ENCODE data around the gene NHERF1.

NHERF1 gene

DNA sequence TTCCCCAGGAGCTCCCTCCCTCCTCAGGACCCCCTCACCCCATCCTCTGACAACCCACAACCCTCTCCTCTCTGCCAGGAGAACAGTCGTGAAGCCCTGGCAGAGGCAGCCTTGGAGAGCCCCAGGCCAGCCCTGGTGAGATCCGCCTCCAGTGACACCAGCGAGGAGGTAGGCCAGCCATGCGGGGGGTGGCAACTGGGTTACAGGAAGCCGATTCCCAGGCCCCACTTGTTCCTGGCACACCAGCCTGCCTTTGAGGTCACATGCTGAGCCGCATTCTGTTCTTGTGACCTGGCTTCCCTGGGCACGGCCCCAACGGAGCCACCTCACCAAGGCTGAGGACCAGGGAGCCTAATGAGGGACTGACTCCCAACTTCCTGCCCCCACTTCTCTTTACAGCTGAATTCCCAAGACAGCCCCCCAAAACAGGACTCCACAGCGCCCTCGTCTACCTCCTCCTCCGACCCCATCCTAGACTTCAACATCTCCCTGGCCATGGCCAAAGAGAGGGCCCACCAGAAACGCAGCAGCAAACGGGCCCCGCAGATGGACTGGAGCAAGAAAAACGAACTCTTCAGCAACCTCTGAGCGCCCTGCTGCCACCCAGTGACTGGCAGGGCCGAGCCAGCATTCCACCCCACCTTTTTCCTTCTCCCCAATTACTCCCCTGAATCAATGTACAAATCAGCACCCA lies 19.8 kb downstream of the NHERF1 start:
- ATAC-seq (no peak), DNase-seq (no peak)

DNA sequence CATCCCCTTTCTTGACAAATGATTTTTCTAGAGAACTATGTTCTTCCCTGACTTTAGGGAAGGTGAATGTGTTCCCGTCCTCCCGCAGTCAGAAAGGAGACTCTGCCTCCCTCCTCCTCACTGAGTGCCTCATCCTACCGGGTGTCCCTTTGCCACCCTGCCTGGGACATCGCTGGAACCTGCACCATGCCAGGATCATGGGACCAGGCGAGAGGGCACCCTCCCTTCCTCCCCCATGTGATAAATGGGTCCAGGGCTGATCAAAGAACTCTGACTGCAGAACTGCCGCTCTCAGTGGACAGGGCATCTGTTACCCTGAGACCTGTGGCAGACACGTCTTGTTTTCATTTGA lies 20.3 kb downstream of the NHERF1 start:
- ATAC-seq = no peak
- no peak for DNase-seq

DNA sequence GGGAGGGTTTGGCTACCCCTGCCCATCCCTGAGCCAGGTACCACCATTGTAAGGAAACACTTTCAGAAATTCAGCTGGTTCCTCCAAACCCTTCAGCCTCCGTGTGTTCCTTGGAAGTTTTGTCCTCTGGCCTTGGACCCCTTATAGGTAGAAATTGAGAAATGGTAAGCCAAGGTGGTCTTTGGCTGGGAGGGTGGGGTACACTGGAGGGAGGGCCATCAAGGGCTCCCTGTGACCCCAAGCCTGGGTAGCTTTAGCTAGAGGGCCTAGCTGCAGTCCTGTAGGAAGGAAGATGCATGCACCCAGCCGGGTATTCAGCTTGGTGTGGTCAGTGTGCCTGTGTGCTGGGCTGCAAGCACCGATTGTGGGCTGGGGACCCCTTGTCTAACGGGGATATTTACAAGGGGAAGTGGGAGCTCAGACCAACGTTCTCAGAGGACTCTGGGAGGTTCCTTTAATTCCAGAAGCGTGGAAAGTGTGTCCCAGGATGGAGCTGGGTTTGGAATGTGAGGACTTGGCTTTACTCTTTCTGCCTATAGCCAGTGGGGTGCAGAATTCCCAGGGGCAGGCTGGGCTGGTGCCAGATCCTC lies 20.9 kb downstream of the NHERF1 start:
- DNase-seq (no peak), ATAC-seq (no peak)

DNA sequence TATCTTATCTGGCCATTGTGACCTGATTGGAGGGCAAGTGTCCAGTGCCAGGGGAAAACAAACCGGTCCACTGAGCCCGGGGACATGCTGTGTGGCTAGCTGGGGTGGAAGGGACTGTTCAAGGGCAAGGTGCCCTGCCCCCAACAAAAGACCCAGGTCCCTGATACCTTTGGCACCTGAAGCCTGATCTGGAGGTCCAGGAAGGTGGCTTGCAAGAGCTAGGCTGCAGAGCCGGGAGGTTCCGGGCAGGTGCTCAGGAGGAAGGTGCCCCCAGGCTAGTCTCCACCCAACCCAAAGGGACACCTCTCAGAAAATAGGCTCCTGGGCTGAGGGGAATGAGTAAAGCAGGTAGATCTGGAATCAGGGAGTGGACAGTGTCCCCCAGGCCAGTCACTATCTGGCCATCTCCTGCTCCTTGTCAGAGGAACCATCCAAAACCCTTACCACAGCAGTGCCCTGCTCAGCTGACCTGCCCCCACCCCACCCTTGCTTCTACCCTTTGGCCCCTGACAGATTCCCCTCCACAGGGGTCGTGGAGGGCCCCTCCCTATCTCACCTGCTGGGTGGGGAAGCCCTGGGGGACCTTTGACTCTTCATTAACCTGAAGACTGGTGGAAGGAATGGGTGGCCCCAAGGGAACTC lies 21.5 kb downstream of the NHERF1 start:
- no peak for DNase-seq
- ATAC-seq = no peak

DNA sequence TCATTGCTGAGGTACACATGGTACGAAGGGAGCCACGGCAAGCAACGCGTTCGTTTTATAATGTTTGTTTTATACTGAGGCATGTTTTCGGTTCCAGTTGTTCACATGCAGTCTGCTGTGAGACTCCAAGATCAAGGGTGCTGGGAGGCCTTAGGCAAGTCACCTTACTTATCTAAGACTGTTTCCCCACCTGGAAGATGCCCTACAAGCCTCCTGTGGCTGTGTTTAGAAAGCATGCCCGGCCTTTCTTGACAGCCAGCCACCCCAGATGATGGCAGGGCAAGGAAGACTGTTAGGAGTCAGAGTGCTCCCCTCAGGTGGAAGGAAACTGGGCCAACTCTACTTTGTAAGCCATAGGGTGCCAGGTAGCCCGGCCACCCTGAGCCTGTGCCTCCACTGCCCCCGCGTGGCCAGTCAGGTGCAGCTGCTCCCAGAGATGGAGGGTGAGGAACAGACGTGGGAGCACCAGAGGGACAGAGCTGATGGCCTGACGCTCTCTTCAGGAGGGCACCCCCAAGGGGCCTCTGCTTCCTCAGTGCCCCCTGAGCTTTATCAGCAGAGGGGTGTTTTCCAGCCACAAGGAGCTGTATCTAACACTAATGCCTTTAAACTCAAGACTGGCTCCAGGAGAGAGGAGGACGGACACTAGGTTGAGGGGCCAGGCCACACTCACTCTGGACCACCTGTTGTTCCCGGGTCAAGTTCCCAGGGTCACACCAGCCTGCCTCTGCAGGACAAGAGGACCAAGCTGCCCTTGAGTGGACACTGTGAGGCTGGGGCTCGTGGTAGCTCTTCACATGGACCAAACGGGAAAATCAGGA lies 22.3 kb downstream of the NHERF1 start:
- DNase-seq = peak; percentile 76

DNA sequence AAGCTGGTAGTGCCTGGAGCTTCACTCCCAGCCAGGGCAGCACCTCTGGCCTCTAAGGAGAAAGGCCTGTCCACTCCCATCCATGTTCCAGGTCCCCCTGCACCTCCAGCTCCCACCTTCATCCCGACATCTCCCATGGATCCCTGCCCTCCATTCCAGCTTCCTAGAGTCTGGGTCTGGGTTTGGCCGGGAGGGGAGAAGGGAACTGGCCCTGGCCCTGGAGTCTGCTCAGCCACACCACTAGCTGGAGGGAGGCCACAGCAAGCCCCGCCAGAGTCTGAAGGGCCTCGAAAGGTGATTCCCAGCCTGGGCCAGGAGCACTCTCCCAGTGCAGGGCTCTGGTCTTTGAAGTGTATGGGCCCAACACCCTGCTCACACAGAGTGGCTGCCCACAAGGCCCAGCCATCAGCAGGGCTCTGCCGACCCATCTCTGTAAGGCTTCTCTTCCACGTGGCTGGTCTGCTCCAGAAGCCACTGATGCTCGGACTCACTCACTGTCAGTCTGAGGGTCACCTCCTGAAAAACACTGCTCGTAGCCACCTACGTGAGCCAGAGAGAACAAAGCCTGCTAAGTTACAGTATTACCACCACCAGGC lies 23.0 kb downstream of the NHERF1 start:
- no peak for DNase-seq

More for the DNA sequence above, 22.3 kb downstream of the NHERF1 start:
- peak; percentile 77 for ATAC-seq

DNA sequence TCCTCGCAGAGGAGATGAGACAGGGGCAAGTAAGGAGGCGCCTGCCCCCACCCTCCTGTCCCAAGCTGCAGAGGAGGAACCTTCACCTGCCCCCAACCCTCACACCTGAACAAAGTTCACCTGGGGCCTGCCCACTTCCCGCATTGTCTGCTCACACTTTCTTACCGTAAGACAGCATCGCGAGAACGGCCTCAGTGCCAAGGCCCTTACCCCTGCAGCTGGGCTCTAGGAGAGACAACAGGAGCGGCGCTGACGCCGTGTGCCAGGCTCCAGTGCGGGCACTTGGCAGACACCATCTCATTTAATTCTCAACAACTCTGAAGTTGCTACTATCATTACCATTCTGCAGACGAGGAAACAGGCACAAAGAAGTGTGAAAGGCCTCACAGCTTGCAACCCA lies 23.6 kb downstream of the NHERF1 start:
- no peak for ATAC-seq

More for the DNA sequence above, 23.0 kb downstream of the NHERF1 start:
- no peak for ATAC-seq

DNA sequence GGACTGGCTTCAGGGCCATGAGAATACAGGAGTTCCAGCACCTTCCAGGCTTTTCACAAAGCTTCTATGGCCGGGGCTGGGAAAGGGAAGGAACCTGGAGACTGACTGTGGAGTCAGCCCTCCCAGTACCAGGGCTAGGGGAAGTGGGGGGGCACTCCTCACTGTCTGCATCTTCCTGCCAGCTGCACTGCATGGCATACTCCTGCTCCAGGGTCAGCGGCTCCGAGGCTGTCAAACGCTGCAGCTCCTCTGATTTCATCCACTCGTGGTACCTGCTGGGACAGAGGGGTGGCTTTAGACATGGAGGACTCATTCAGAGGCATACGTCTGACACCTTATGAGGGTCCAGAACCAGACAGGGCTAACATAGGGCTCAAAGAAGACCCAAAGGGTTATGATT lies 25.0 kb downstream of the NHERF1 start:
- ATAC-seq (no peak), DNase-seq (no peak)

More for the DNA sequence above, 23.6 kb downstream of the NHERF1 start:
- no peak for DNase-seq

DNA sequence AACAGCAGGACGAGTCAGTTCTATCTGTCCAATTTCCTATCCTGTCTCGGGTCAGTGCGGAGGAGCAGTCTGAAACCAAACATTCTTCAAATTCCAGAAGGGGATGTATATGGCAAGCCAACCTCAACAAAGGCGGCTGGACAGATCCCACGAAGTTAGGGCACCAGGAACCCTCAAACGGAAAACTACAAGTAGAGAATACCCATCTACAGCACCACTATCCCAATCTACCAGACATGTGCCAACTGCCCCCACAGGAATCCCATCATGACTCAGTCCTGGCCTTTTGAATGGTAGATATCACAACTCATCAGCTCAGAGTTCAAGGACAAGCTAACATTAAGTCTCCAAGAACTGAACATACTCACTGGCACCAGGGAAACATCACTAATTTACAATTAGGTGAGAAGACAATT lies 25.5 kb downstream of the NHERF1 start:
- DNase-seq = no peak

DNA sequence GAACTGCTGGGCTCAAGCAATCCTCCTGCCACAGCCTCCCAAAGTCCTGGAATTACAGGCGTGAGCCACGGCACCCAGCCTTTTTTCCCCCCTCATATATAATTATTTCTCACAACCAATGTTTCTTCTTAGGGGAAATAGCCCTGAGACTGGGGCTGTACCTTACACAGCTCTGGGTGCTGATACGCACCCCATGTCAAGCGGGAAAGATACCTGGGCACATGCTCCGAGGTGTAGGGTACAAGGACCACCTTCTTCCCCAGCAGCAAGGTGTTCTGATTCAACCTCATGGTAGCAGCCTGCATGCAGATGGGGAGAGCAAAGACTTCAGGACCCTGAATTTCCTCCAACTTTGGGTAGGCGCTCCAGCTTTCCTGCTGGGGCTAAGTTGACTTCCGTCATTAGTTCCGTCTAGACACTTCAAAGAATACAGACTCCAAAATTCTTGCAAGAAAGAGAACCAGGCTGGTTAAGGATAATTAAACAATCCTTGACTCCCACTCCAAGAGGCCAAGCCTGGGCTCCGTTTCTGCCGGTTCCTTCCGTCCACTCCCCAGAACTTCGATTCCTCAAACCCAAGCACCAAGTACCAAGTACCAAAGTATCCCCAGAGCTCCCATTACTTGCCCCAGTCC lies 27.1 kb downstream of the NHERF1 start:
- ATAC-seq (no peak), DNase-seq (no peak)

More for the DNA sequence above, 25.5 kb downstream of the NHERF1 start:
- ATAC-seq = no peak

DNA sequence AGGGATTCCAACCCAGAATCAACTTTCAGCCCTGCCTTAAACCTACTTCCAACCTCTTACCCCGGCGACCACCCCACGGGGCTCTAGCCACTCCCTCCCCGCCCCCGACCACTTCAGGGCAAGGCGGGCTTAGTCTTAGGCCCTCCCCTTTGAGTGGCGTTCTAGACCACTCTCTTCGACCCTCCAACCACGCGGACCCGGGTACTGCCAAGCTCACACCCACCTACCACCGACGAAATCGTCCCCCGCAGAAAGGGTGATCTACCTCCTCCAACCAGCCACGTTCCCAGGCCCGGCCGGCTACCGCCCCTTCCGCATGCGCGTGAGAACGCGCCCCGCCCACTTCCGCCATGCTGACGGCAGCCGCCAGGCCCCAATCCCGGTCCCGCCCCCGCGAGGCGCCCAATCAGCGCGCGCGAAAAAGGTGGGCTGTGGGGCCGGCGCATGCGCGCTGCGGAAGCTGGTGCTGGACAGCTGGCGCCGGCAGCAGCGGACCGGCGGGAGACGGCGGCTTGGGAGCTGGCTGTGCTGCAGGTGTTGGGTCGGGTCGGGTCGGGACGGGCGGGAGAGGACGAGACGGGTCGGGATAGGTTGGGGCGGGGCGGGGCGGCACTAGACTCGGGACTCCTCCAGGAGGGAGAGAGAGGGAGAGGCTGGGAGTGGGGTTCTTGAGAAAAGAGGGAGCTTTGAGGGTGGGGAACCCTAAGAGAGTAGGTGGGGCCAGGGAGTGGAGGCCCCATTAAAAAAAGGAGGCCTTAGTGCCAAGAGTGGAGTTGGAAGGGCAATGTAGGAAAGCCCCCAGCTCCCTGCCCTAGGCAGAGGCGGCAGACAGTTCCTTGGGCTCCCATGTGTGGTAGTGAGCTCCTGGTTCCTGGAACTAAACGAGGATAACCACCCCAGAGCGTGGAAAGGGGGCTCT lies 27.9 kb downstream of the NHERF1 start, which contains the start of gene NAT9:
Gene NAT9 (minus strand): TSS at position 302 of the 919 bp plus-strand sequence. CDS start 647 bp downstream, outside the sequence.
- DNase-seq (peak; percentile 100), ATAC-seq (peak; percentile 73)

DNA sequence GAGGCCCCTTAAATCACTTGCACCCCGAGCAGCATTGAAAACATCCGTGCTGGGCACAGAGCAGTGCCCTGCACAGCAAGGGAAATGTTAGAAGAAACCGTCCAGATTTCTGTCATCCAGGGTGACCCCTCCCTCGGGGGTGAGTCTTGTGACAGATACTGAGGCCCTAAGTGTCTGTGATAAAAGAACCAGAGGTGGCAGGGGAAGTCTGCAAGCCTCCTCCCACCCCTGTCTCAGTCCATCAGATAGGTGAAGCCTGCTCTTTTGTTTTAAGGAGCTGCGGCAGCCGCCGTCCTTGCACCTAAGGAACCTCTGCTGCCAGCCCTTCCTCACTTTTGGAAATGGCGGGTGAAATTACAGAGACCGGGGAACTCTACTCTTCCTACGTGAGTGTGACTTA lies 28.6 kb downstream of the NHERF1 start:
- ATAC-seq = no peak
- no peak for DNase-seq

DNA sequence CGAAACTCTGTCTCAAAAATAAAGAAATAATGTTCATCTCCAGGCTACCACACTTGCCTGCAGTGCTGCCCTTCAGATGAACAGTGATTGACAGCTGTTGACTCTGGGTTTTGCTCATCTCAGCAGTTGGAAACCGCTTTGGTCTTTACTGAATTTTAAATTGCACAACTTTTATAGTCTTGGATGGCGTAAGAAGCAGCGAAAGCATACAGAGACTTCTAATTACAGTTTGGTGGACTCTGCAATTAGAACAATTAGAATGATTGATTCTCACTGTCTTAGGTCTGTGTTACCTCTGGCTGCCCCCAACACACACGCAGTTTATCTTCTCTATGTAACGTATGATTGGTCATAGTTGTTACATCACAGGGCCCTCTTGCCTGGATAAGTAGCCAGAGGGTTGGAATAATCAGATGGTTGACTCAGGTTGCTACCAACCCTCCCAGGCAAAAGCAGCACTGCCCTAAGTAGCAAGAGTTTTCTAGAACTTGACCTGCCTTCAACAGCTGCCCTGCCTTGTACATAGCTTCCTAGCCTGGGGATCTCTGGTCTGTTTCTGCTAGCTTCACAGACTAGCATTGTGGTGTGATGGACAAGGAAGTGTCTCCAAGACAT lies 29.6 kb downstream of the NHERF1 start:
- ATAC-seq (no peak), DNase-seq (no peak)

DNA sequence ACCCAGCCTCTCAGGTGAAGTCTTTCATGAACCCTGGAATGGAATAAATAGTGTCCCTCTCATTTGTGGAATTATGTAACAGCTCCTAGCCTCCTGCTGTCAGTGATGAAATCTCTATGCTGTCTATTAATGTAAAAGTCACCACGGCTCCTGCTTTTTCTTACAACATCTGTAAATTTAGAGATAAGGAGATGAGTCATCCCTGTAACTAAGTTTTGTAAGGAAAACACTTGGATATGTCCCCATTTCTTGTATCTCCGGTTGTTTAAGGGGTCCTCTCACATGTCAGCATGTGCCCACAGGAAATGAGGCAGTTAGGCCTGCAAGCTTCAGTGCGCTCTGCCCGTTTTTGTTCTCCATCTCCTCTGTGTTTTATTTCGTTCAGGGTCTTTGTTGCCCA lies 30.5 kb downstream of the NHERF1 start:
- no peak for ATAC-seq

DNA sequence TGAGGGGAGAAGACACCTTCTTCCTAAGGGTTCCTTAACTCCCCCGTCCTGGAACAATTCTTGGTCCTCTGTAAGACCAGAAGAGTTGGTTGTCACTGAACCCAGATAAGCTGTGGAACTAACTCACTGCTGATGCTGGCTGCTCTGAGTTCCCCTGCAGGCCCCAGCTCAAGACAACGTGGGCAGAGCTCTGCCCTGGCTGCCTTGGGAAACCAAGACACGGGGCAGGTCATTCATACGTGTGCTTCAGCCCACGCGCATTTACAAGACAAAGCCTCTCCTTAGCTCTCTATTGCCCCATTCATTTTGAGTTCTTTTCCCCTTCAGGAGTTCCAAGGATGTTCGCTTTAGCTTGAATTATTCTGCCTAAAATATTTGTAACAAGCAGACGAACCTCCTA lies 31.1 kb downstream of the NHERF1 start:
- ATAC-seq (no peak), DNase-seq (no peak)

More for the DNA sequence above, 30.5 kb downstream of the NHERF1 start:
- no peak for DNase-seq

DNA sequence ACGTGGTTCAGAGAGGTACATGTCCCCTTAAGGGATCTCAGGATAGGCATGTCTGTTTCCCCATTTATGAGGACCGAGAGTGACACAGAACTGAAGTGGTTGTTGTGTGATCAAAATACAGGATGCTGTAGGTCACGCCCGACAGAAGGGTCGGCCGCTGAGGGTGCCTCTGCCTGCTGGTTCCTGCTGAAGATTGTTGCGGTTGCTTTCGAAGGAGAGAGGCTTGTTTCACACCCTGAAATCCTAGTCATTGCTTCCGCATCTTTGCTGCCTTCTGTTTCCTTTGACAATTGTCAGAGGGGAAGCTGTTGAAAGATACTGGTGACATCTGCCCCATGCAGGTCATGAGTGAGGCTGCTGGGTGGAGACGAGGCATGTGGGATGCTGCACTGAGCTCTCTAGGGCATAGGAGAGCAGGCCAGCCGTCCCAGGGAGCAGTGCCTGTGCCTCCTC lies 31.5 kb downstream of the NHERF1 start:
- peak; percentile 60 for ATAC-seq
- DNase-seq = peak; percentile 60

DNA sequence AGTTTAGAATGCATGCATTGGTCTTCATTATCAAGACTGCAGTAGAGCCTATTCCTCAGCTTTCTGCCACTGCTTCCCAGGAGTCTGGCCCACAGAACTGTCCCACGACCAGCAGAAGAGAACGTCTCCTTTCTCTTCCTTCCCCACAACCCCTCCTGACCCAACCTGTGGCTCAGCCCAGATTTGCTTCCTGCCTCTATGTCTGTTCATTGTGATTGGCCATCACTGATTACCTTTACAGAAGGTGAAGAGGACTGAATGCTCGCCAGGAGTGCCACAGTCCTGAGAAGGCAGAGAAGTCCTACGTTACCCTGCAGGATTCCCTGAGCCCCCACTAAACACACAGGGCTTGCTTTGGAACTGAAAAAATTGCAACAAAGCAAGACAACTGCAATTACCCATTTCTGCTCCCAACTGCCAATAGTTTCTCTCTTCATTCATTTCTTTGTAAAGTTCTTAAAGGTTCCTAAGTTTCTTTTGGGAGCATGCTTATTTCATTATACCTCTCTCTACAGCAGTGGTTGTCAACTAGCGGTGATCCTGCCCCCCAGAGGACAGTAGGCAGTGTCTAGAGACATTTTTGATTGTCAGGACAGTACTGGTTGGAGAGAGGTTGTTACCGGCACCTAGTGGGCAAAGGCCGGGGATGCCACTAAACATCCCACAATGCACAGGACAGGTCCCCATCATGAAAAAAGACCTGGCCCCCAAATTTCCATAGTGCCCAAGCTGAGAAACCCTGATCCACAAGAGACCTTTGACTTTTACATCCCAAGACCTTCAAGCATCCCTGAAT lies 32.2 kb downstream of the NHERF1 start:
- DNase-seq = peak; percentile 30
- ATAC-seq = no peak

DNA sequence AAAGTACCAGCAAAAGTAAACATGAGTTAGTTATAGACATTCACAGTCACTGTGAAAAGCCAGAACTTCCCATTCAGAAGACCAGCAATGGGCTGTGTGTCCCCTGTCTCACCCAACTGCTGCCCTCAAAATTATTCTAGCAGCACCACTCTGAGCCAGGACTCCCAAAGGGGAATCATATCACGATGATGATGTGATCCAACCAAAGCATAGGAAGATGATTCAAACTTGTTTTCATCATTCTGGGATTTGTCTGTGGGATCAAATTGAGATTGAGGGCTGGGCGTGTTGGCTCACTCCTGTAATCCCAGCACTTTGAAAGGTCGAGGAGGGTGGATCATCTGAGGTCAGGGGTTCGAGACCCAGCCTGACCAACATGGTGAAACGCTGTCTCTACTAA lies 34.1 kb downstream of the NHERF1 start:
- no peak for ATAC-seq
- no peak for DNase-seq

Data from stimulated activated naive CD8-positive, alpha-beta T cell treated with anti-CD3 and anti-CD28 coated beads, Interleukin-15, Interleukin-2, amounts not matched to agents 100 U/mL and 50 U/mL, for 24 hours (primary cell).